ENCODE data around the gene PKM.

- TF ChIP-seq POLR2A (IDR thresholded peaks at IDR 0.05) (no peak), CTCF (IDR thresholded peaks at IDR 0.05) (peak in 1 of 5 experiments; percentile 8), EP300 (IDR thresholded peaks at IDR 0.05) (no peak)
Observed at GRCh38 chr15:72272997-72273352, 42.0 kb upstream of the PKM start.

Data from tibial nerve (tissue), 4 donors.